GM10847 (cell line): ENCODE results near the gene TTLL6.

Source experiments
- POLR2A ChIP-seq: IDR thresholded peaks from 2 replicates; pipeline ENCODE4 v1.6.1; 2011; ENCODE audit not compliant: insufficient read length; ENCODE audit errors: extremely low read depth

TTLL6 gene

GRCh38 chr17:48738803-48739526, 78.1 kb downstream of the TTLL6 start:
- TF ChIP-seq POLR2A = no peak

GRCh38 chr17:48738424-48738802, 78.6 kb downstream of the TTLL6 start:
- TF ChIP-seq POLR2A = no peak

- TF ChIP-seq POLR2A = no peak
Observed at GRCh38 chr17:48737330-48738043, 79.5 kb downstream of the TTLL6 start.

GRCh38 chr17:48735062-48735351, 82.0 kb downstream of the TTLL6 start:
- TF ChIP-seq POLR2A = no peak

GRCh38 chr17:48734333-48735061, 82.5 kb downstream of the TTLL6 start:
- TF ChIP-seq POLR2A = no peak

- TF ChIP-seq POLR2A = no peak
Observed at GRCh38 chr17:48733632-48734328, 83.2 kb downstream of the TTLL6 start.

GRCh38 chr17:48732688-48733629, 84.1 kb downstream of the TTLL6 start:
- no peak for TF ChIP-seq POLR2A

GRCh38 chr17:48731355-48731754, 85.7 kb downstream of the TTLL6 start:
- TF ChIP-seq POLR2A = no peak

GRCh38 chr17:48730240-48730550, 86.8 kb downstream of the TTLL6 start:
- TF ChIP-seq POLR2A = no peak

GRCh38 chr17:48729335-48730239, 87.4 kb downstream of the TTLL6 start:
- no peak for TF ChIP-seq POLR2A

GRCh38 chr17:48728232-48729231, 88.5 kb downstream of the TTLL6 start, which contains the start of gene HOXB13:
Gene HOXB13 (minus strand): TSS chr17:48728750. CDS start chr17:48728593, 157 bp downstream.
- no peak for TF ChIP-seq POLR2A

GRCh38 chr17:48727415-48728175, 89.4 kb downstream of the TTLL6 start:
- TF ChIP-seq POLR2A = no peak
